HepG2 (cell line): ENCODE data around the gene PLEKHA5. TPM values are rescaled to one million over a fixed set of nuclear protein-coding genes. Genes with fewer than 3 reads are reported as not detected.

ENCODE experiments used
- ATAC-seq: fragments of 200-7000 bp; cut with Tn5 transposase; 3 replicates; pipeline ENCODE4 v1.9.1; 2020; ENCODE audit warnings: mild to moderate bottlenecking, moderate library complexity
- BruUV-seq: library from RNA; stranded (reverse); fragments of 400-500 nt; replicated peaks from 2 replicates; lab custom pipeline; 2021; lab: Mats Ljungman, UMichigan
- CTCF ChIA-PET: fragments of 300-600 bp; formaldehyde crosslinking; extraction: SDS; loops from one replicate; lab custom pipeline; 2021; ENCODE audit warnings: low total read pairs, inconsistent platforms, low intra/inter-chr PET ratio; lab: Yijun Ruan, JAX
- POLR2A ChIA-PET: fragments of 350-600 bp; sonication (Branson Sonifier 250); formaldehyde crosslinking; loops from one replicate; lab custom pipeline; 2020; ENCODE audit warnings: antibody characterized with exemption, inconsistent platforms; lab: Yijun Ruan, JAX
- DNase-seq: peaks from one replicate; pipeline ENCODE4 v3.0.0-alpha.2; 2015; ENCODE audit warnings: low spot score
- FAIRE-seq: peaks from 3 replicates; lab custom pipeline; 2011; peaks lifted over from hg19 to GRCh38; lab: Jason Lieb, UNC
- H2AFZ ChIP-seq: one replicate; pipeline ENCODE4 v1.6.1; 2011; ENCODE audit warnings: low read length, inconsistent platforms
- H3K27ac ChIP-seq: fragments of 300-600 bp; 3 replicates; pipeline ENCODE4 v1.8.0; 2011; ENCODE audit warnings: mixed run types, mild to moderate bottlenecking, mixed read lengths, low read length, inconsistent platforms; ENCODE audit not compliant: insufficient read depth; ENCODE audit errors: extremely low read length
- H3K27me3 ChIP-seq, 2 experiments: fragments of 200-600 bp in 1 of 2; 2 replicates in 1 of 2; 3 replicates in 1 of 2; pipeline versions ENCODE4 v1.6.0 to v1.8.0; 2011; ENCODE audit warnings: low read length in 2 of 2, mild to moderate bottlenecking in 2 of 2, moderate library complexity in 2 of 2, inconsistent platforms in 1 of 2; ENCODE audit not compliant: insufficient read depth in 2 of 2, control insufficient read depth in 1 of 2
- H3K36me3 ChIP-seq, 2 experiments: fragments of 200-600 bp in 1 of 2; replicated peaks in 1 of 2; 2 replicates in 1 of 2; 3 replicates in 1 of 2; pipeline versions ENCODE4 v1.5.1 to v1.8.0; 2011; ENCODE audit warnings: low read length in 2 of 2, inconsistent platforms in 1 of 2; ENCODE audit not compliant: insufficient read depth in 2 of 2, control insufficient read depth in 1 of 2
- H3K4me1 ChIP-seq: 2 replicates; pipeline ENCODE4 v1.5.1; 2012; ENCODE audit warnings: low read length, inconsistent platforms; ENCODE audit not compliant: insufficient read depth
- H3K4me2 ChIP-seq: 2 replicates; pipeline ENCODE4 v1.6.0; 2011; ENCODE audit warnings: low read depth, low read length, inconsistent platforms
- H3K4me3 ChIP-seq, 3 experiments: fragments of 200-600 bp in 1 of 3; sonication (generic), shearing (Covaris generic) in 1 of 3; replicated peaks in 1 of 3; 2 replicates each; pipeline ENCODE4 v1.5.1; 2011 to 2016; ENCODE audit warnings: low read length in 3 of 3, inconsistent platforms in 2 of 3, low read depth in 2 of 3, mild to moderate bottlenecking in 2 of 3, control low read depth in 1 of 3, mixed read lengths in 1 of 3; ENCODE audit not compliant: insufficient read depth in 1 of 3
- H3K79me2 ChIP-seq: one replicate; pipeline ENCODE4 v1.6.1; 2011; ENCODE audit warnings: low read length, inconsistent platforms; ENCODE audit not compliant: insufficient read depth
- H3K9ac ChIP-seq: 2 replicates; pipeline ENCODE4 v1.6.0; 2011; ENCODE audit warnings: mild to moderate bottlenecking, low read depth, low read length, inconsistent platforms; ENCODE audit not compliant: insufficient read depth
- H3K9me3 ChIP-seq: 2 replicates; pipeline ENCODE4 v1.5.1; 2012; ENCODE audit warnings: mild to moderate bottlenecking, low read length
- H4K20me1 ChIP-seq: 2 replicates; pipeline ENCODE4 v1.6.0; 2011; ENCODE audit warnings: inconsistent platforms, mild to moderate bottlenecking, low read length, moderate library complexity; ENCODE audit not compliant: insufficient read depth
- GMEB2 ChIP-seq: IDR thresholded peaks from 2 replicates; pipeline ENCODE4 v1.6.1; 2016; ENCODE audit warnings: missing biosample characterization, missing genetic modification reagents, low read depth
- HDAC2 ChIP-seq: sonication (generic); formaldehyde crosslinking; IDR thresholded peaks from 2 replicates; pipeline ENCODE4 v1.4.0; 2020; ENCODE audit warnings: missing genetic modification reagents
- HOXA7 ChIP-seq: sonication (generic); formaldehyde crosslinking; IDR thresholded peaks from 2 replicates; pipeline ENCODE4 v1.8.1; 2022; ENCODE audit warnings: mild to moderate bottlenecking, missing genetic modification reagents, moderate library complexity
- IRX3 ChIP-seq: sonication (generic); formaldehyde crosslinking; IDR thresholded peaks from 2 replicates; pipeline ENCODE4 v1.8.1; 2023; ENCODE audit warnings: mild to moderate bottlenecking, low read depth, missing genetic modification reagents, borderline replicate concordance
- JARID2 ChIP-seq: sonication (generic); formaldehyde crosslinking; IDR thresholded peaks from 2 replicates; pipeline ENCODE4 v1.8.1; 2023; ENCODE audit warnings: missing genetic modification reagents, inconsistent platforms; ENCODE audit not compliant: insufficient replicate concordance
- KLF9 ChIP-seq: IDR thresholded peaks from 2 replicates; pipeline ENCODE4 v1.6.1; 2016; ENCODE audit warnings: low read depth
- REL ChIP-seq: sonication (generic); formaldehyde crosslinking; conservative IDR thresholded peaks from 2 replicates; pipeline ENCODE4 v1.8.0; 2022; ENCODE audit warnings: mild to moderate bottlenecking, missing genetic modification reagents, moderate library complexity
- RFXAP ChIP-seq: sonication (generic); formaldehyde crosslinking; IDR thresholded peaks from 2 replicates; pipeline ENCODE4 v1.4.0; 2020; ENCODE audit warnings: missing genetic modification reagents, borderline replicate concordance
- SMC3 ChIP-seq: IDR thresholded peaks from 2 replicates; pipeline ENCODE4 v1.6.1; 2011; ENCODE audit warnings: low read length, improper control_type of control experiment
- XBP1 ChIP-seq: sonication (generic); formaldehyde crosslinking; IDR thresholded peaks from 2 replicates; pipeline ENCODE4 v1.5.0; 2020; ENCODE audit warnings: missing genetic modification reagents
- ZNF20 ChIP-seq: sonication (generic); formaldehyde crosslinking; IDR thresholded peaks from 2 replicates; pipeline ENCODE4 v1.4.0; 2020; ENCODE audit warnings: mild to moderate bottlenecking, moderate library complexity, missing genetic modification reagents
- ZNF382 ChIP-seq: sonication (generic); formaldehyde crosslinking; IDR thresholded peaks from 2 replicates; pipeline ENCODE4 v1.5.0; 2020; ENCODE audit warnings: missing genetic modification reagents, mild to moderate bottlenecking, borderline replicate concordance
- ZNF430 ChIP-seq: sonication (generic); formaldehyde crosslinking; IDR thresholded peaks from 2 replicates; pipeline ENCODE4 v1.9.0; 2021; ENCODE audit warnings: mild to moderate bottlenecking, missing genetic modification reagents
- WGBS: methylation state at CpG from one replicate; pipeline ENCODE4 v1.1.6; 2017; ENCODE audit warnings: low lambda C conversion rate; 5-methylcytosine and 5-hydroxymethylcytosine counted together
- in situ Hi-C: cut with HindIII; loops from 2 replicates; pipeline ENCODE4 v1.10.0; 2017; ENCODE audit warnings: low pct_unique_long_range_greater_than_20kb; ENCODE audit not compliant: extremely low pct_ligation_motif_present
- intact Hi-C: fragments of 100-400 bp; cut with micrococcal nuclease; formaldehyde crosslinking; loops from one replicate; pipeline ENCODE4 v1.10.0; 2022; ENCODE audit not compliant: unreplicated experiment
- polyA plus RNA-seq, 8 experiments: library from polyadenylated mRNA; depleted of rRNA in 3 of 8; stranded (reverse) in 7 of 8; unstranded in 1 of 8; fragments of >200 nt; fragmentation: Illumina TruSeq in 4 of 8; extraction: Trizol in 4 of 8; gene quantifications; 2 replicates each; pipeline versions ENCODE4 v1.2.1 to v1.2.3, GENCODE V29; 2011 to 2016; ENCODE audit warnings: low read depth in 4 of 8, missing spikeins in 1 of 8, mixed read lengths in 1 of 8; ENCODE audit not compliant: insufficient read depth in 1 of 8
- total RNA-seq, 5 experiments: library from RNA; depleted of rRNA; stranded (reverse); fragments of >200 nt; fragmentation: Illumina TruSeq; extraction: Trizol; gene quantifications; 2 replicates each; pipeline ENCODE4 v1.2.3, GENCODE V29; 2016; ENCODE audit warnings: low read depth in 1 of 5
- TF ChIP-seq, protein P1 (sequence below): sonication (generic); formaldehyde crosslinking; IDR thresholded peaks from 2 replicates; pipeline ENCODE4 v1.4.0; 2020; ENCODE audit warnings: mild to moderate bottlenecking, missing genetic modification reagents

Gene PLEKHA5
- total and polyA plus RNA-seq, 2 of the 13 experiments (the other 11 are each of a cell fraction or from before 2014, with no cell fraction given) = 4.2 to 15.4 TPM

GRCh38 chr12:19177754-19178153 lies 48.2 kb downstream of the PLEKHA5 start:
- ChIA-PET POLR2A (no interaction called here), CTCF (no interaction called here)
- TF ChIP-seq HOXA7 (CRISPR knock-in tag) = no peak
- no peak for TF ChIP-seq JARID2
- no peak for TF ChIP-seq SMC3
- TF ChIP-seq ZNF20 (CRISPR knock-in tag) = no peak
- no peak for TF ChIP-seq RFXAP (CRISPR knock-in tag)
- TF ChIP-seq IRX3 (CRISPR knock-in tag) = no peak
- TF ChIP-seq ZNF382 = no peak
- no peak for TF ChIP-seq ZNF430 (CRISPR knock-in tag)
- TF ChIP-seq HDAC2 (CRISPR knock-in tag) = no peak
- TF ChIP-seq, protein P1, sequence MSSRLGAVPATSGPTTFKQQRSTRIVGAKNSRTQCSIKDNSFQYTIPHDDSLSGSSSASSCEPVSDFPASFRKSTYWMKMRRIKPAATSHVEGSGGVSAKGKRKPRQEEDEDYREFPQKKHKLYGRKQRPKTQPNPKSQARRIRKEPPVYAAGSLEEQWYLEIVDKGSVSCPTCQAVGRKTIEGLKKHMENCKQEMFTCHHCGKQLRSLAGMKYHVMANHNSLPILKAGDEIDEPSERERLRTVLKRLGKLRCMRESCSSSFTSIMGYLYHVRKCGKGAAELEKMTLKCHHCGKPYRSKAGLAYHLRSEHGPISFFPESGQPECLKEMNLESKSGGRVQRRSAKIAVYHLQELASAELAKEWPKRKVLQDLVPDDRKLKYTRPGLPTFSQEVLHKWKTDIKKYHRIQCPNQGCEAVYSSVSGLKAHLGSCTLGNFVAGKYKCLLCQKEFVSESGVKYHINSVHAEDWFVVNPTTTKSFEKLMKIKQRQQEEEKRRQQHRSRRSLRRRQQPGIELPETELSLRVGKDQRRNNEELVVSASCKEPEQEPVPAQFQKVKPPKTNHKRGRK = no peak
- TF ChIP-seq XBP1 (CRISPR knock-in tag) = no peak
- TF ChIP-seq GMEB2 = no peak
- no peak for TF ChIP-seq KLF9 (CRISPR knock-in tag)
- no peak for TF ChIP-seq REL (CRISPR knock-in tag)
- intact Hi-C loops = no loop called here
- Histone ChIP-seq H3K9ac (no peak overlapping the region), H3K9me3 (no peaks in the 10 kb centered on the region), H3K4me2 (no peak overlapping the region), H3K36me3 (no peaks in the 10 kb centered on the region), H3K27me3 (no peaks in the 10 kb centered on the region), H4K20me1 (no peaks in the 10 kb centered on the region), H3K79me2 (no peaks in the 10 kb centered on the region), H3K27ac (no peak overlapping the region), H3K4me3 (no peak overlapping the region), H3K4me1 (no peaks in the 10 kb centered on the region), H2AFZ (no peak overlapping the region)
- whole genome bisulfite sequencing = 98% methylated on average over 3 of the region's 3 CpGs
- in situ Hi-C loops = loop anchor here (25.0 kb wide), 1 partner anchor 740 kb away; no protein-coding TSS in a partner anchor
- no peak for ATAC-seq
- no TSS peak for BruUV-seq
- FAIRE-seq = no peak
- no peak for DNase-seq
